GM21786 (cell line): Measurements from ENCODE around the gene PRKCE.

ENCODE experiments used
- ATAC-seq: cut with Tn5 transposase; IDR thresholded peaks from one replicate; pipeline ENCODE4 v1.9.1; 2021; ENCODE audit not compliant: unreplicated experiment

PRKCE gene

GRCh38 chr2:45979065-45979464 is 327.6 kb downstream of the PRKCE start:
- ATAC-seq: no peak

- no peak for ATAC-seq
Measured at GRCh38 chr2:45980161-45980865, 328.8 kb downstream of the PRKCE start.

GRCh38 chr2:45981384-45981930 is 330.0 kb downstream of the PRKCE start:
- ATAC-seq: no peak

GRCh38 chr2:45982096-45982495 is 330.6 kb downstream of the PRKCE start:
- no peak for ATAC-seq

- ATAC-seq: no peak
Measured at GRCh38 chr2:45983213-45983612, 331.7 kb downstream of the PRKCE start.

- ATAC-seq: no peak
Measured at GRCh38 chr2:45984366-45984765, 332.9 kb downstream of the PRKCE start.

GRCh38 chr2:45984896-45985473 is 333.5 kb downstream of the PRKCE start:
- no peak for ATAC-seq

- ATAC-seq: no peak
Measured at GRCh38 chr2:45986509-45986908, 335.0 kb downstream of the PRKCE start.

- ATAC-seq: no peak
Measured at GRCh38 chr2:45987856-45988255, 336.4 kb downstream of the PRKCE start.

GRCh38 chr2:45988879-45989278 is 337.4 kb downstream of the PRKCE start:
- ATAC-seq: no peak

GRCh38 chr2:45990131-45990530 is 338.7 kb downstream of the PRKCE start:
- no peak for ATAC-seq

GRCh38 chr2:45992021-45992740 is 340.7 kb downstream of the PRKCE start:
- ATAC-seq: no peak

GRCh38 chr2:45992741-45993475 is 341.4 kb downstream of the PRKCE start:
- no peak for ATAC-seq

GRCh38 chr2:45993476-45993991 is 342.1 kb downstream of the PRKCE start:
- ATAC-seq: no peak

- no peak for ATAC-seq
Measured at GRCh38 chr2:45994060-45994459, 342.6 kb downstream of the PRKCE start.

GRCh38 chr2:46000660-46001059 is 349.2 kb downstream of the PRKCE start:
- no peak for ATAC-seq

GRCh38 chr2:46001290-46001689 is 349.8 kb downstream of the PRKCE start:
- ATAC-seq: no peak

- ATAC-seq: no peak
Measured at GRCh38 chr2:46001741-46002506, 350.4 kb downstream of the PRKCE start.

GRCh38 chr2:46002507-46002883 is 351.0 kb downstream of the PRKCE start:
- no peak for ATAC-seq

- no peak for ATAC-seq
Measured at GRCh38 chr2:46002947-46003346, 351.5 kb downstream of the PRKCE start.
